ENCODE measurements around the gene ADGRB2.

Gene ADGRB2, protein sequence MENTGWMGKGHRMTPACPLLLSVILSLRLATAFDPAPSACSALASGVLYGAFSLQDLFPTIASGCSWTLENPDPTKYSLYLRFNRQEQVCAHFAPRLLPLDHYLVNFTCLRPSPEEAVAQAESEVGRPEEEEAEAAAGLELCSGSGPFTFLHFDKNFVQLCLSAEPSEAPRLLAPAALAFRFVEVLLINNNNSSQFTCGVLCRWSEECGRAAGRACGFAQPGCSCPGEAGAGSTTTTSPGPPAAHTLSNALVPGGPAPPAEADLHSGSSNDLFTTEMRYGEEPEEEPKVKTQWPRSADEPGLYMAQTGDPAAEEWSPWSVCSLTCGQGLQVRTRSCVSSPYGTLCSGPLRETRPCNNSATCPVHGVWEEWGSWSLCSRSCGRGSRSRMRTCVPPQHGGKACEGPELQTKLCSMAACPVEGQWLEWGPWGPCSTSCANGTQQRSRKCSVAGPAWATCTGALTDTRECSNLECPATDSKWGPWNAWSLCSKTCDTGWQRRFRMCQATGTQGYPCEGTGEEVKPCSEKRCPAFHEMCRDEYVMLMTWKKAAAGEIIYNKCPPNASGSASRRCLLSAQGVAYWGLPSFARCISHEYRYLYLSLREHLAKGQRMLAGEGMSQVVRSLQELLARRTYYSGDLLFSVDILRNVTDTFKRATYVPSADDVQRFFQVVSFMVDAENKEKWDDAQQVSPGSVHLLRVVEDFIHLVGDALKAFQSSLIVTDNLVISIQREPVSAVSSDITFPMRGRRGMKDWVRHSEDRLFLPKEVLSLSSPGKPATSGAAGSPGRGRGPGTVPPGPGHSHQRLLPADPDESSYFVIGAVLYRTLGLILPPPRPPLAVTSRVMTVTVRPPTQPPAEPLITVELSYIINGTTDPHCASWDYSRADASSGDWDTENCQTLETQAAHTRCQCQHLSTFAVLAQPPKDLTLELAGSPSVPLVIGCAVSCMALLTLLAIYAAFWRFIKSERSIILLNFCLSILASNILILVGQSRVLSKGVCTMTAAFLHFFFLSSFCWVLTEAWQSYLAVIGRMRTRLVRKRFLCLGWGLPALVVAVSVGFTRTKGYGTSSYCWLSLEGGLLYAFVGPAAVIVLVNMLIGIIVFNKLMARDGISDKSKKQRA (N-terminal part only)

DNA sequence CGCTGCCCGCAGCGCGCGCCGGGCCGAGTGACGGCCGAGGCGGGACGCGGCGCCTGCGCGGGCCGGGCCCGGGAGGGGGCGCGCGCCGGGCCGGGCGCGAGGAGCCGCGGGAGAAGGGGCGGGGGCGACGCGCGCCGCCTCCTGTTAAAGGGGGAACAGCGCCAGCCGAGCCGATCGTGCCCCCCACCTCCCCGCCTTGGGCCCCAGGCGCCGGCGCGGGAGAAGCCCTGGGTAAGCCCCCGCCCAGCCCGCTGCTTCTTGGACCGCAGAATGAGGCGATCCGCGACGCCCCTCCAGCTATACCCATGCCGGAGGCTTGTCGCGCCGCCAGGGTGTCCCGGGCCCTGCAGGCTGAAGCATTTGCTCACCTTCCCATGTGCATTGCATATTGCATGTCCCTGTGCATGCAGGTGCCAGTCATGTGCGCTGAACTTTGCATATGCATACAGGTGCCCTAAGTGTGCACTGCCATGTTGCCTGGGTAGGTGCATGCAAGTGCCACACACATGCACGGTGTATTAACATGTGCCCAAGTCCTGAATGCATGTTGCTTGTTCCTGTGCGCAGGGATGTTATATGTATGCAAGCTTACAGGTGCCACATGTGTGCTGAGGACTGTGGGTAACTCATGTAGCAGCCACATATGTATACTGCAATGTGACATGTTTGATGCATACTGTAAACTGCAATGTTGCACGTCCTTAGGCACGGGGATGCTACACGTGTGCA is at the start of gene ADGRB2:
Gene ADGRB2 (minus strand): TSS at position 29 of the 729 bp plus-strand sequence. CDS start 7,119 bp downstream, outside the sequence.
- DNase-seq (ENCODE audit: low read depth) = no peak

DNA sequence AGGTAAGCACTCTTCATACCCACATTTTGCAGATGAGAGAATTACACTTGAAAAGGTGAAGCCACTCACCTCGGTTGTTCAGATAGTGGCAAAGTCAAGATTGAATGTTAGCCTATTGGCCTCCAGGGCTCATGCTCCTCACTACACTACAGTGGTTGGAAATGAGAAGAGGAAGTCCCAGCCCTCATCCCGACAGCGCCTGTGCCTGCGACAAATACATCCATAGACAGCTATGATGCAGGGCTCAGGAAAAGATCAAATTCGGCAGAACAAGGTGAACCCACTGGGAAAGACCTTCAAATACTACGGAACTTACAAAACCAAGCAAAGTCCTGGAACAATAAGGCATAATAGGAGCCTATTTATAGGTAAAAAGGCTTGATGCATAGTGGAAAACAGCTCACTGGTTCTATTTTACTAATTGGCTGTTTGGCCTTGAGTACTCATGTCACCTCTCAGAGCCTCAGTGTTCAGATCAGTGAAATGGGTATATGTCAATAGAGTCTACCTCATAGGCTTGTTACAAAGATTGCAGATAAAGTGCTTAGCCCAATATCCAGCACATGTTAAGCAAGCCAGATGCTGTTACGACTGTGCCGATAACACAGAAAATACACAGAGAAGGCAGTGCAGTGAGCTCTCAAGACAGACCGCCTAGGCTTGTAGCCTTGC is 48.2 kb upstream of the ADGRB2 start:
- no peak for DNase-seq (ENCODE audit: low read depth)

DNA sequence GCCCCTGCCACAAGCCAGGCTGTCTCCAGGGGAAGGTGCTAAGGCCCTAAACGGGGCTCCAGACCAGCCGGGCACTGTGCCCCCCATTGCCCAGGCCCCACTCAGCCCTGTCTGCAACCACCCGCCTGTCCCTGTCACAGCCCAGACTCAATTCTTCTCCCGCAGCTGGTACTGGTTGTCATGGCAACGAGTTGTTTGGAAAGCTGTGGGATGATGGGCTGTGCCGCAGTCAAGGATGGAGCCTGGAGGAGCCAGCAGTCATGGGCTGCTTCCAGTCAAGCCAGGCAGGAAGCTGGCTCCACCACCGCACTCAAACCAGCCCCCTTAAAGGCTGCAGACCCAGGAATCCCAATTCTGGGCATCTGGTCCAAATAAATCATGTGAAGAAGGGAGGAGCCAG is 47.5 kb upstream of the ADGRB2 start:
- no peak for DNase-seq (ENCODE audit: low read depth)

DNA sequence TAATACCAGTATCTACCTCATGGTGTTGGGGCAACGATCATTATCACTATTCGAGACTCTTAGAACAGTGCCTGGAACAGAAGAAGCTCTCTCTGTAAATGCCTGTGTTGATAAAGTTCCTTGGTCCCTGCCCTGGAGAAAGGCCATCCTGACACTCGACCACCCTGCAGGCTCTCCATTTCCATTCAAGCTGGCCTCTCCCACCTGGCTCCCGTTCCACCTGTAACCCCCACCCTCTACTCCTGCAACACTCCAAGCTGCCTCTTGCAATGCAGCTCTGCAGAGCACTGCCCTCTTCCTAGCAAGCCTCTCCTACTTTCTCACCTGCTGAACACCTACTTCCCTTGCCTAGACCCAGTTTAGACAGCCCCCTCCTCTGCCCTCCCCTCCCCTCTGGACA is 45.6 kb upstream of the ADGRB2 start:
- no peak for DNase-seq (ENCODE audit: low read depth)

DNA sequence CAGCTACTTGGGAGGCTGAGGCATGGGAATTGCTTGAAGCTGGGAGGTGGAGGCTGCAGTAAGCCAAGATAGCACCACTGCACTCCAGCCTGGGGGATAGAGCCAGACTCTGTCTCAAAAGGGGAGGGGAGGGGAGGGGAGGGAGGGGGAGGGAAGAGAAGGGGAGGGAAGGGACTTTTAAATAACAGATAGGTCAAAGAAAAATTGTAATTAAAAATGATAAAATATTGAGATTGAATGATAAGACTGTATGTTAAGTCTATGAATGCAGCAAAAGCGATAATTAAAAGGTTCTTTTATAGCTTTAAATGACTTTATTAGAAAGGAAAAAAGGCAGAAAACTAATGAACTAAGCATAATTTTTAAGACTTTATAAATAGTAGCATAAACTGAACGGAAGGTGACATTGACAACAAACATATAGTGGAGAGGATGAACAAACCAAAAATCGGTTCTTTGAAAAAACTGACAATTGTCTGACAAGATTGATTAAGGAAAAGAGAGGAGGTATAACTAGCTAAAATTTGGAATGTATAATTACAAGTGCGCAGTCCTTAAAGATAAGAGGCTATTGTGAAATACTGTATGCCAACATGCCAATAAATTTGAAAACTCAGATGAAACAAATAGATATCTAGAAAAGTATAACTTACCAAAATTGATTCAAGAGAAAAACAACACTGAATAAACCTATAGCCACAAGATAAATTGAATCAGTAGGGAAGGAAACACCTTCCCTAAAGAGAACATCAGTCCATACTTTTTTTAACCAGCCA is 43.3 kb upstream of the ADGRB2 start:
- DNase-seq (ENCODE audit: low read depth) = no peak

DNA sequence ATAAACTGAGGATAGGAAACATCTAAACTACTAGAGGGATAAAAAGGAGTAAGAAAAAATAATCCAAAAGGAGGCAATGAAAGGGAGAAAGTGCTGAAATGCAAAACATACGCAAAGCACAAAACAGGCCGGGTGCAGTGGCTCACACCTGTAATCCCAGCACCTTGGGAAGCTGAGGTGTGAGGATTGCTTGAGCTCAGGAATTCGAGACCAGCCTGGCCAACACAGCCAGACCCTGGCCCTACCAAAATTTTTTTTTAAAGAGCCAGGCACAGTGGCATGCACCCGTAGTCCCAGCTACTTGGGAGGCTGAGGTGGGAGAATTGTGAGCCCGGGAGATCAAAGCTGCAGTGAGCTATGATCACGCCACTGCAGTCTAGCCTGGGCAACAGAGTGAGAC is 41.2 kb upstream of the ADGRB2 start:
- DNase-seq (ENCODE audit: low read depth) = no peak

DNA sequence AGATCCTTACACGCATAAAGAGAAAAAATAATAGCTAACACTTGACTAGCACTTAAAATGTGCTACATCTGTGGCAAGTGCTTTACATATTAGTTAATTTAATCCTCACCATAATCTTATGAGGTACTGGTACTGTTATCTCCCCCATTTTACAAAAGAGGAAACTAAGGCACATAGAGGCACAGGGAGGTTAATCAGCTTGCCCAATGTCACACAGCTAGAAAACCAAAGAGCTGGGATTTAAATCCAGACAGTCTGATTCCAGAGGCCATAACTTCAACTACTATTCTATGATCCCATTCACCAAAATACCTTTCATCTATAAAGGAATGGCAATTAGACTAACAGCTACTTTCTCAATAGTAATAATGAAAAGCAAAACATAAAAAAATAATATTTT is 40.0 kb upstream of the ADGRB2 start:
- DNase-seq (ENCODE audit: low read depth) = no peak

DNA sequence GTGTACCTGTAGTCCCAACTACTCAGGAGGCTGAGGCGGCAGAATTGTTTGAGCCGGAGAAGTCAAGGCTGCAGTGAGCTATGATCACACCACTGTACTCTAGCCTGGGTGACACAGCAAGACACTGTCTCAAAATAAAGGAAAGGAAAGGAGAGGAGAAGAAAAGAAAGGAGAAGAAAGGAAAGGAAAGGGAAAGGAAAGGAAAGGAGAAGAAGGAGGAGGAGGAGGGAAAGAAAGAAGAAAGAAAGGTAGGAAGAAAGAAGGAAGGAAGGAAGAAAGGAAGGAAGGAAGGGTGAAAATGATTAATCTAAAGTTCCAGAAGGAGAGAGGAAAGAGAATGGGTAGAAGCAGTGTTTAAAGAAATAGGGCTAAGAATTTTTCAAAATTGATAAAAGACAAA is 39.5 kb upstream of the ADGRB2 start:
- no peak for DNase-seq (ENCODE audit: low read depth)

DNA sequence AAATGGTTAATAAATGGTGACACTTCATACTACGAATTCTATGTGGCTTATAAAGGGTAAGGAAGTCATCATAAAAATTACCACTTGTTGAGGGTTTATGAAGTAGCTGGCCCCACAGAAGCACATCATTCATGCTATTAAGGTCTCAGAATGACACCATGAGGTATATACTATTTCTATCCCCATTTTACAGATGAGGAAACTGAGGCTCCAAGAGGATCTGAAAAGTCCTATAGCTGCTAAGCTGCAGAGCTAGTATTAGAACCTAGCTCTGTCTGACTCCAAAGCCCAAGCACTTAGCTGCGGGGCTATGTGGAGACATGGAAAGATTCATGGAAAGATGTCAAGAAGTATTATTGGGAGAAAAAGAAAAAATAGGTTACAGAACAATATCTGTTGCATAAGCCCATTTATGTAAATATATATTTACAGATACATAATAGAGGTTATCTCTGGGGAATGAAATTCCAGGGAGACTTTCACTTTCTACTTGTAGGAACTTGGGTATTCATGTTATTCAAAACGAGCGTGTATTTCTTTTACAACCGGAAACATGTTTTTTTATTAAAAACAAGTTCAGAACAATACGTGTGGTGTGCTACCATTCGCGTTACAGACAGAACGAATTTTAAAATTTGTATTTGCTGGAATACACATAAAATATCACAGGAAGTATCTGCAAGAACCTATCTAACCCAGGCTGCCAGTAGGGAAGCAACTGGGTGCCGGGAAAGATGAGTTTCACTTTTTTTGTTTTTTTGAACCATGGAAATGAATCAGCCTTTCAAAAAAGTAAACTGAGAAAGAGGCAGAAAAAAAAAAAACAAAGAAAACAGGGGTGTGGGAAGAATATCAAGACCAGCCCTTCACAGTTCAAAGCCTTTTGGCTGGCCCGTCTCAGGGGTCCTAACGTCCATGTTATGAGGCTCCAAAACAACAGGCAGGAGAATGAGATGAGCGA is 38.3 kb upstream of the ADGRB2 start:
- DNase-seq (ENCODE audit: low read depth) = no peak

DNA sequence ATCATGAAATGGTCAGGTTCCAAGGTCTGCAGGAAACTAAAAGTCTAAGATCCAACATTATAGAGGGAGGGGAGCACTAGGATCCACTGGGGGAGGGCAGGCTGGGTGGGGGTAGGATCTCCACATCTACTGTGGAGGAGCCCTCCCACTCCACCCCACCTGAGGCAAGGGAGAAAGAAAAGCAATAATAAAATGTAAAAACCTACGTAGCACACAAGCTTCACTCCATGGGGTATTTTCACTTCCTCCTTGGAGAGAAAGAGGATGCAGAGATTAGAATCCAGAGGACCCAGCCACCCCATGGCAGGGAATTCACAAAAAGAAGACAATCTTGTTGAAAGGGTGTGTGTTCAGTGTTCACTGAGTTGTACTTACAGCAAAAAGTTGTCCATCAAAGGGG is 37.3 kb upstream of the ADGRB2 start:
- DNase-seq (ENCODE audit: low read depth) = no peak

DNA sequence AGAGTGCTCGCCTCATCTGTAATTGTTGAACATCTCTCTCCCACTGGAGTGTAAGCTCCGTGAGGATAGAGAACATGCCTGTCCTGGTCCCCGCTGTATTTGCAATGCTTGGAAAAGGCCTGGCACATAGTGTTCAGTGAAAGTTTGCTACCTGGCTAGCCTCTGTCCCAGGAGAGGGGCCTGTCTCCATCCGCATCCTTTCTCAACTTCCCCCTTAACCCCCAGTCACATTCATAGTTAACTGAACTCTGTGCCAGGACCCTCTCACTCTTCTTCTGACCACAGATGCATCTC is 36.5 kb upstream of the ADGRB2 start:
- no peak for DNase-seq (ENCODE audit: low read depth)

DNA sequence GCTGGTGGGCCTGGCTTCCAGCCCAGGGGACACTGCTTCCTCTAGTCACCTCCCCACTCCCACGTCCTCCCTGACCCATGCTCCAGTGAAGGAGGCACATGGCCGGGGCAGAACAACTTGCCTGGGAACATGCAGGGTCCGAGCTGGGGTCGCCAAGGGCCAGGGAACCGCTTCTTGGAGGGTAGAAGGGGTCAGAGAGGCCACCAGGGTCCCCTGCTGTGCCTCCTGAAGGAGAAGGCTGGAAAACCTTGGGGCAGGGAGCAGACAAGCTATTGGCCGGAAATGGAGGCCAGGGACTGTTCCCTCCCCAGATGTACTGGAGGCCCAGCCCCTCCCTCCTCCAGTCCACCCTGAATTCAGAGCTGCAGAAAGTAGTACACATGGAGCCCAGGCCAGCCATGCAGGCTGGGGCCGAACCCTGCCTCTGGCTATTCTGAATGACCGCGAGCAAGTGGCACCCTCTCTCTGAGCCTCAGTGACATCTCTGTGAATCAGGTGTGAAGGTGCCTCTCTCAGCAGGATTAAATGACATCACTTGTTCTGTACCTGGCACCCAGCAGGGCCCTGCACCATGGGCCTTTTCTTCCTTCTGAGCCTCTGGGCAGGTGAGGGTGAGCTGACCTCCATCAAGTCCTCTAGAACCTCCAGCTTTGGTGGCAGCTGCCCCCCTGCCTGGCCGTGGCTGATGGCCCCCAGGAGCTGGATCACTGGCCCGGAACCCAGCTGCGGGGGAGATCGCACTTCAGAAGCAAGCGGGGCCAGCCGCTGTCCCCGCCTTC is 35.9 kb upstream of the ADGRB2 start:
- DNase-seq (ENCODE audit: low read depth) = no peak

DNA sequence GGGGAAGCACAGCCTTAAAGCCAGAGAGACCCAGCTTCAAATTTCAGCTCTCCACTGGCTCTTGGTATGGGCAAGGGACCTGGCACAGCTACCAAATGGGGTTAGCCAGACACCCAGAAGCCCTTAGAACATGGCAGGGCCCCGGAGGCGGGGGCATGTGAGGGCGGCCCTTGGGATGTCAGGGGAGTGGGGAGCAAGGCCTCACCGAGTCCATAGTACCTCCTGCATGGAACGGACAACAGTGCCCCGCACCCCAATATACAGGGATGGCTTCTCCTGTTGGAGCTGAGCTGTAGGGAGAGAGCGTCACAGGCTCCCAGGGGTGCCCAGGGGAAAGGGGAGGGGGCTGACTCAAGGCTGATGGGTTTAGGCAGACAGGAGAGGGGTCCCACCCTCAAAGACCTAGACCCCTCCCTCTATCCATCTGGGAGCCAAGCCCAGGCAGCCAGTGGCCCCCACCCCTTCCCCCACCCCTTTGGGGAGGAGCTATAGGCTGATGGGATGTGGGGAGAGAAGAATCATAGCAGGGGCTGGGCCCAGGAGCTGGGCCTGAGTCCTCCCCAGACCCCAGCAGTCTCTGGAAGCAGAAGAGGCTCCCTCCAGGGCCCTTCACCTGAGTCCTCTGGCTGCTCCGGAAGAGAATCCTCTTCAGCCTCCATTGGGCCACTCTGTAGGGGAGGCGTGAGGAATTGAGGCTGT is 35.2 kb upstream of the ADGRB2 start:
- DNase-seq (ENCODE audit: low read depth) = no peak

DNA sequence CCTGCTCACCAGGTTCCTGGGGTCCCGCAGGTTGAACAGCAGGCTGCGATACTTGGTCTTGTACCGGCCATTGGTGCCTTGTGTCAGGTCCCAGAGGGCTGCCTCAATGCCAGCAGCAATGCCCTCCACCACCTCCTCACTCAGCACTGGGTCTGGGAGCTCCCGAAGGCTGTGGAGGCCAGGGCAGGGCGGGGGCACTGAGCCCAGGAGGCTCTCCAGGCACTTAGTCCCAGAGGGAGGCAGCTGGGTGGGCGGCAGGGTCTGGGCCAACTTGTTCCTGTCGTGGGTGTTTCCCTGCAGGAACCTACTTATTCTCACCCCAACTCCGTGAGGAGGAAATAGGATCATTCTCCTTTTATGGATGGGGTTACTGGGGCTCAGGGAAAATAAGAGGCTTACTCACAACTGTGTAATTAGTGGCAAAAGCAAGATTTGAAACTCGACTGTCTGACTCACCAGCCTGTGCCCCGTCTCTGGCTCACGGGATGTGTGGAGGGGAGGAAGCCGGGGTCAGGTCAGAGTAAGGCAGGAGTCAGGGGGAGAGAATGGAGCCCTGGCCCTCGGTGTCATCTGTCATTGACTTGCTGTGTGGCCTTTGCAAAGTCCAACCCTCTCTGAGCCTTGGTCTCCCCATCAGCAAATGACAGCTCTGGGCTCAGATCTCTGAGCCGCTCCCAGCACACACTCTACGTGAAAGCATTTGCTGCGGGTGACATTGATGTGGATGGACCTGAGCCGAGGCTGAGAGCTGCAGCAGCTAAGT is 34.5 kb upstream of the ADGRB2 start:
- no peak for DNase-seq (ENCODE audit: low read depth)

DNA sequence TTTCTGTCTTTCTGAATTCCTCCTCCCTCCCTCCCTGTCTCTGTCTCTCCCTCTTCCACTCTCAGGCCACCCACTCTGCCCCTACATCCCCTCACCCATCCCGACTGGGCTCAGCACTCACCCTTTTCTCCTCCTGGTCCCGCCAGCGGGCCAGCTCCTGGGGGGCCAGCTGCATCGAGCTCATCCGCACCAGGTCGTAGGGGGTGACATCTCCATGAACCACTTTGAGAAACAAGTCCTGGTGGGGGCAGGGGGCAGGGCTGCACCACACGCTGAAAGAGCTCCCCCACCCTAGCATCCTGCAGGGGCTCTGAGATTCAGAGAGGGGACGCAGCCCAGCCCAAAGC is 33.9 kb upstream of the ADGRB2 start:
- no peak for DNase-seq (ENCODE audit: low read depth)

DNA sequence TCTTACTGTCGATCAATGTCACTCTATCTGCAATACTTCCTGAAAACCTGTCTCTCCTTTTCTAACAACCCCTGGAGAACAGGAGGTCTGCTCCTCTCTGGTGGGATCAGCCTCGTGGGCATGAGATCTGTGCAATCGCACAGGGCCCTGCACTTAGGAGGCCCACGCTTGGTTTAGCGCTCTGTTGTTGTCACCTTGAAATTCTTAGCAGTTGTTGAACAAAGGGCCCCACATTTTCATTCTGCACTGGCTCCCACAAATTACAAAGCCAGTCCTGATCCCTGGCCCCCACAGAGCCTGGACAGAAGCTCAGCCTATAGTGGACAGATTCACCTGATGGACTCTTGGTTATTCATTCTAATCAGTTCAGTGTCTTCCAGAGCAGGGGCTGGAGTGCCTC is 33.1 kb upstream of the ADGRB2 start:
- no peak for DNase-seq (ENCODE audit: low read depth)

DNA sequence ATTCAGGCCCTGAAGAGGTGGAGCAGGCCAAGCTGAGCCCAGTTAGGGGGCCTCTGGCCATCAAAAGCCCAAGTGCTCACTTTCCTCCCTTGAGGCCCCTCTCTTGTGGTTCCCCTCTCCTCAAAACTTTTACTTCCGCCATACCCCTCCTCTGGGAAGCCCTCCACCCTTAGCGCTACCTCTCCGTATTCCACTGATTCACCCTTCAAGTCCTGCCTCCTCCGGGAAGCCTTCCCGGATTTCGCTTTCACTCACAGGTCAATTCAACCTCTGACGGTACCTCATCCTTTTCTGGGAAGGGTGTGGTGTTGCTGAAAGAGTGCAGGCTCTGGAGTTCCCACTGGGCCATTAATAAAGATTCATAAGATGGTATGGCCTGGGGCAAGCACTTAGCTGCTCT is 32.6 kb upstream of the ADGRB2 start:
- no peak for DNase-seq (ENCODE audit: low read depth)
